OCI-LY7 (cell line): ENCODE results near the gene UPB1. TPM values are rescaled to one million over a fixed set of nuclear protein-coding genes. Genes with fewer than 3 reads are reported as not detected.

ENCODE experiments used
- BruUV-seq: library from RNA; stranded (reverse); fragments of 400-500 nt; replicated peaks from 2 replicates; lab custom pipeline; 2021; lab: Mats Ljungman, UMichigan
- CTCF ChIA-PET: fragments of 300-600 bp; sonication (Branson Sonifier 250); formaldehyde crosslinking; loops from one replicate; lab custom pipeline; 2022; ENCODE audit warnings: antibody characterized with exemption; ENCODE audit not compliant: unreplicated experiment; lab: Charles Lee
- POLR2A ChIA-PET: fragments of 300-600 bp; sonication (Branson Sonifier 250); formaldehyde crosslinking; loops from one replicate; lab custom pipeline; 2022; ENCODE audit warnings: antibody characterized with exemption; lab: Charles Lee
- DNase-seq: peaks from one replicate; pipeline ENCODE4 v3.0.0-alpha.2; 2015; ENCODE audit warnings: low spot score
- H2AFZ ChIP-seq: fragments of 200-600 bp; sonication (generic), shearing (Covaris generic); 2 replicates; pipeline ENCODE4 v1.6.1; 2014; ENCODE audit warnings: mild to moderate bottlenecking, antibody characterized with exemption, low read length, moderate library complexity
- H3K27ac ChIP-seq: fragments of 200-600 bp; sonication (generic); 2 replicates; pipeline ENCODE4 v1.5.1; 2014; ENCODE audit warnings: mixed run types, low read depth, mild to moderate bottlenecking, moderate library complexity, low read length, inconsistent platforms; ENCODE audit not compliant: poor library complexity, severe bottlenecking
- H3K36me3 ChIP-seq: fragments of 200-600 bp; sonication (generic); 2 replicates; pipeline ENCODE4 v1.6.1; 2014; ENCODE audit warnings: mild to moderate bottlenecking, antibody characterized with exemption, low read length, moderate library complexity, mixed read lengths; ENCODE audit not compliant: insufficient read depth
- H3K4me1 ChIP-seq: fragments of 200-600 bp; sonication (generic); 2 replicates; pipeline ENCODE4 v1.5.1; 2014; ENCODE audit warnings: mild to moderate bottlenecking, low read length; ENCODE audit not compliant: insufficient read depth, poor library complexity, severe bottlenecking
- H3K4me2 ChIP-seq: fragments of 200-600 bp; sonication (generic); 2 replicates; pipeline ENCODE4 v1.6.1; 2014; ENCODE audit warnings: mild to moderate bottlenecking, low read length
- H3K4me3 ChIP-seq: fragments of 200-600 bp; sonication (generic); 2 replicates; pipeline ENCODE4 v1.5.1; 2014; ENCODE audit warnings: mild to moderate bottlenecking, low read depth, low read length; ENCODE audit not compliant: poor library complexity, severe bottlenecking
- H3K79me2 ChIP-seq: fragments of 200-600 bp; sonication (generic); 2 replicates; pipeline ENCODE4 v1.6.1; 2016; ENCODE audit warnings: low read depth, mild to moderate bottlenecking, low read length, moderate library complexity, mixed read lengths; ENCODE audit not compliant: insufficient read depth
- H3K9me2 ChIP-seq: fragments of 200-600 bp; sonication (generic); 2 replicates; pipeline ENCODE4 v1.6.1; 2016; ENCODE audit warnings: mild to moderate bottlenecking, low read length, mixed read lengths; ENCODE audit not compliant: insufficient read depth
- H3K9me3 ChIP-seq: fragments of 200-600 bp; sonication (generic); 2 replicates; pipeline ENCODE4 v1.6.1; 2014; ENCODE audit warnings: mild to moderate bottlenecking, mixed run types, low read length, mixed read lengths
- H4K20me1 ChIP-seq: fragments of 200-600 bp; sonication (generic); 2 replicates; pipeline ENCODE4 v1.6.1; 2014; ENCODE audit warnings: mild to moderate bottlenecking, antibody characterized with exemption, low read length, moderate library complexity, mixed read lengths; ENCODE audit not compliant: insufficient read depth
- EZH2phosphoT487 ChIP-seq: fragments of 200-600 bp; sonication (generic); IDR thresholded peaks from 2 replicates; pipeline ENCODE4 v1.6.1; 2018; ENCODE audit warnings: low read depth, borderline replicate concordance, mild to moderate bottlenecking, mixed run types, antibody characterized with exemption, low read length, moderate library complexity, mixed read lengths
- intact Hi-C: fragments of 100-400 bp; cut with micrococcal nuclease; formaldehyde crosslinking; loops from one replicate; pipeline ENCODE4 v1.10.0; 2022; ENCODE audit not compliant: unreplicated experiment
- total RNA-seq, 2 experiments: library from RNA; depleted of rRNA in 1 of 2; stranded (reverse); fragments of >200 nt in 1 of 2; shearing (Covaris generic) in 1 of 2; gene quantifications; 2 replicates each; pipeline ENCODE4 v1.2.3, GENCODE V29; 2014 to 2022
- TF ChIP-seq, protein P1 (sequence below): fragments of 200-600 bp; sonication (generic); conservative IDR thresholded peaks from 2 replicates; pipeline ENCODE4 v1.5.1; 2014; ENCODE audit warnings: mild to moderate bottlenecking, antibody characterized with exemption, low read length, moderate library complexity, mixed read lengths

UPB1 gene
- total RNA-seq, 2 experiments from 2014 or later: 0.69 to 0.70 TPM

DNA sequence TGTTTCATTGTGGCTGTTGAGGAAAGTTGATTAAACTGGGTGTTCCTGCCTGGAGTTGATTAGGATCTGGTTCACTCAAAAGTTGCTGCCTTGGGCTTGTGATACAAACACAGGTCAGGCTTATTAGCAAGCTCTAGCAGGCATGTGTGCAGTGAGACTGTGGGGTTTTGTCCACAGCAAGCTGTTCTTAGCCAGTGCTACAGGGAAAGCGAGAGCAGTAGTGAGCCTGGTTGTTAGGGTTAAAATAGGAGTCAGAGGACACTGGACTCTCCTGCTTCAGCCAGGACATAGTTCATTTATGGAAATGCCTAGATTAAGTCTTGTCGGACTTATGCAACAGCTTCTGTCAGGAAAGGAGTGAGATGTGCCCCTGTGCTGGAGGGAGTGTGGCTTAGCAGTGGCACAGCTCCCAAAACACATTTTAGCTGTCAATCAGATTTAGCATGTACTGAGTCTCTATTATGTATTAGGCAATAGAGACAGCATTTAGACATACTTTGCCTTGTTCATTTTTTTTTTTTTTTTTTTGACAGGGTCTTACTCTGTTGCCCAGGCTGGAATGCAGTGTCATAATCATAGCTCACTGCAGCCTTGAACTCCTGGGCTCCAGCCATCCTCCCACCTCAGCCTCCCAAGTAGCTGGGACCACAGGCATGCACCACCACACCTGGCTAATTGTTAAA, 69.4 kb downstream of the UPB1 start:
- Histone ChIP-seq H3K4me1 (peaks cover 5% of the 10 kb centered on the region), H3K4me2 (no peak overlapping the region), H3K9me3 (no peaks in the 10 kb centered on the region), H3K27ac (no peak overlapping the region), H3K79me2 (peaks cover 76% of the 10 kb centered on the region), H3K36me3 (peaks cover 86% of the 10 kb centered on the region), H4K20me1 (peaks cover 27% of the 10 kb centered on the region), H3K4me3 (no peak overlapping the region), H2AFZ (no peak overlapping the region), H3K9me2 (no peaks in the 10 kb centered on the region)
- TF ChIP-seq, protein P1, sequence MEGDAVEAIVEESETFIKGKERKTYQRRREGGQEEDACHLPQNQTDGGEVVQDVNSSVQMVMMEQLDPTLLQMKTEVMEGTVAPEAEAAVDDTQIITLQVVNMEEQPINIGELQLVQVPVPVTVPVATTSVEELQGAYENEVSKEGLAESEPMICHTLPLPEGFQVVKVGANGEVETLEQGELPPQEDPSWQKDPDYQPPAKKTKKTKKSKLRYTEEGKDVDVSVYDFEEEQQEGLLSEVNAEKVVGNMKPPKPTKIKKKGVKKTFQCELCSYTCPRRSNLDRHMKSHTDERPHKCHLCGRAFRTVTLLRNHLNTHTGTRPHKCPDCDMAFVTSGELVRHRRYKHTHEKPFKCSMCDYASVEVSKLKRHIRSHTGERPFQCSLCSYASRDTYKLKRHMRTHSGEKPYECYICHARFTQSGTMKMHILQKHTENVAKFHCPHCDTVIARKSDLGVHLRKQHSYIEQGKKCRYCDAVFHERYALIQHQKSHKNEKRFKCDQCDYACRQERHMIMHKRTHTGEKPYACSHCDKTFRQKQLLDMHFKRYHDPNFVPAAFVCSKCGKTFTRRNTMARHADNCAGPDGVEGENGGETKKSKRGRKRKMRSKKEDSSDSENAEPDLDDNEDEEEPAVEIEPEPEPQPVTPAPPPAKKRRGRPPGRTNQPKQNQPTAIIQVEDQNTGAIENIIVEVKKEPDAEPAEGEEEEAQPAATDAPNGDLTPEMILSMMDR: no peak
- no peak for TF ChIP-seq EZH2phosphoT487
- ChIA-PET POLR2A (interaction anchor here (0.6 kb wide), 1 partner anchor 369 kb away, joined by 5 read pairs; no protein-coding TSS in a partner anchor), CTCF (no interaction called here)
- DNase-seq: no peak
- intact Hi-C loops: no loop called here
- BruUV-seq: no TSS peak

DNA sequence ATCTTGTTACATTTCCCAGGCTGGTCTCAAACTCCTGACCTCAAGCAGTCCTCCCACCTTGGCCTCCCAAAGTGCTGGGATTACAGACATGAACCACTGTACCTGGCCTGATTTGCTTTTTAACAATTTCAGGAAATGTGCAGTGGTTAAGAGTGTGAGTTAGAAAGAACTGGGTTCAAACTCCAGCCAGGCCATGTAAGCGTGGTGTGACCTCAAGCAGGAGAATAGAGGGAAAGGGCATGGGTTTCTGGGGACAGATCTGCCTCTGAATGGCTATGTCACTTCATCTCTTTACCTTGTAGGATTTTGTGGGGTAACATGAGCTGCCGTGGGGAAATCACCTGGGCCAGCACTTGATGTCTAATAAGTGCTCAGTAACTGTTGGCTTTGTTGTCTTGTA, 69.9 kb downstream of the UPB1 start:
- H3K9me3 ChIP-seq: no peaks in the 10 kb centered on the region
- H3K4me1 ChIP-seq: no peaks in the 10 kb centered on the region
- no TSS peak for BruUV-seq
- no peaks in the 10 kb centered on the region for H3K9me2 ChIP-seq
- H3K4me2 ChIP-seq: no peak overlapping the region
- peaks cover 24% of the 10 kb centered on the region for H4K20me1 ChIP-seq
- intact Hi-C loops: no loop called here
- no peak overlapping the region for H3K27ac ChIP-seq
- CTCF ChIA-PET: no interaction called here
- POLR2A ChIA-PET: no interaction called here
- no peak overlapping the region for H3K4me3 ChIP-seq
- no peak overlapping the region for H2AFZ ChIP-seq
- no peak for DNase-seq
- peaks cover 88% of the 10 kb centered on the region for H3K36me3 ChIP-seq
- no peak for TF ChIP-seq EZH2phosphoT487
- TF ChIP-seq, protein P1: no peak
- H3K79me2 ChIP-seq: peaks cover 70% of the 10 kb centered on the region

DNA sequence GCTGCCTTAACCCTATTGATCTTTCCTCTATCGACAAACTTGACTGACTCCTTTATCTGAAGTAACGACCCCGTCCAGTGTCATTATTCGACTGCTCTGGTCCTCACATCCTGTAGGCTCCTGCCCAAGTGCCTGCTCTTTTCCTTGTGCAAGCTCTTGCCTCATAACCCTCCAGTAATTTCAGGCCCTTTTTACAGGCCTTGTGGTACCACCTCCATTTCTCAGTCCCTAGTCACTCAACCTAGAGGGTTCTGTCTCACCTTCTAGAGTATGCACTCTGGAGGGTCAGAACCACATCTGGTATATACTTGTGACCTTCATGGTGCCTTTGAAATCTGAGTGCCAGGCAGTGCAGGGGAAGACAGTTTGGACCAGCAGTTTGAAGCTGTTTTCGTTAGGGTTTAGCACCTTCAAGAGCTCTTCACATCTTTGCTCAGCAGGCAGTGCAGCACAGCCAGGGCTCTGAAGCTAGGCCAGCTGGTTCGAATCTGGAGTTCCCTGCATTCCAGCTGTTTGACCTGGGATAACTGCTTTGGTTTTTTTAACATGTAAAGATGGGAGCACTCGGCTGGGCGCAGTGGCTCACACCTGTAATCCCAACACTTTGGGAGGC, 71.9 kb downstream of the UPB1 start:
- no peaks in the 10 kb centered on the region for H3K9me2 ChIP-seq
- BruUV-seq: no TSS peak
- ChIA-PET POLR2A (no interaction called here), CTCF (no interaction called here)
- H3K4me1 ChIP-seq: no peaks in the 10 kb centered on the region
- intact Hi-C loops: no loop called here
- H2AFZ ChIP-seq: no peak overlapping the region
- H4K20me1 ChIP-seq: peaks cover 15% of the 10 kb centered on the region; the same call in 1 of the 2 replicates
- no peak overlapping the region for H3K4me2 ChIP-seq
- DNase-seq: no peak
- no peak overlapping the region for H3K4me3 ChIP-seq
- TF ChIP-seq, protein P1: no peak
- TF ChIP-seq EZH2phosphoT487: no peak
- peaks cover 93% of the 10 kb centered on the region for H3K36me3 ChIP-seq
- no peak overlapping the region for H3K27ac ChIP-seq
- H3K9me3 ChIP-seq: no peaks in the 10 kb centered on the region
- peaks cover 51% of the 10 kb centered on the region for H3K79me2 ChIP-seq
